ENCODE data around the gene PGAM2.

The PGAM2 gene

GRCh38 chr7:44064791-44065430 lies 456 bp downstream of the PGAM2 start:
- no peak for DNase-seq (ENCODE audit: low read depth)

- DNase-seq (ENCODE audit: low read depth): peak; percentile 28
Observed at GRCh38 chr7:44063894-44064651, 1.3 kb downstream of the PGAM2 start.

GRCh38 chr7:44063547-44063893 lies 1.8 kb downstream of the PGAM2 start:
- no peak for DNase-seq (ENCODE audit: low read depth)

- DNase-seq (ENCODE audit: low read depth): no peak
Observed at GRCh38 chr7:44062903-44063295, 2.5 kb downstream of the PGAM2 start.

- no peak for DNase-seq (ENCODE audit: low read depth)
Observed at GRCh38 chr7:44062180-44062902, 3.0 kb downstream of the PGAM2 start.

GRCh38 chr7:44061645-44062179 lies 3.7 kb downstream of the PGAM2 start:
- no peak for DNase-seq (ENCODE audit: low read depth)

- no peak for DNase-seq (ENCODE audit: low read depth)
Observed at GRCh38 chr7:44060948-44061644, 4.3 kb downstream of the PGAM2 start.

- no peak for DNase-seq (ENCODE audit: low read depth)
Observed at GRCh38 chr7:44060091-44060947, 5.0 kb downstream of the PGAM2 start.

- DNase-seq (ENCODE audit: low read depth): no peak
Observed at GRCh38 chr7:44059219-44060090, 5.9 kb downstream of the PGAM2 start.

GRCh38 chr7:44058759-44059218 lies 6.6 kb downstream of the PGAM2 start:
- no peak for DNase-seq (ENCODE audit: low read depth)

- DNase-seq (ENCODE audit: low read depth): no peak
Observed at GRCh38 chr7:44057849-44058758, 7.3 kb downstream of the PGAM2 start.

- DNase-seq (ENCODE audit: low read depth): no peak
Observed at GRCh38 chr7:44057181-44057848, 8.1 kb downstream of the PGAM2 start.

GRCh38 chr7:44056681-44057080 lies 8.7 kb downstream of the PGAM2 start:
- DNase-seq (ENCODE audit: low read depth): no peak

- no peak for DNase-seq (ENCODE audit: low read depth)
Observed at GRCh38 chr7:44052771-44053365, 12.5 kb downstream of the PGAM2 start.

- DNase-seq (ENCODE audit: low read depth): no peak
Observed at GRCh38 chr7:44051611-44052220, 13.7 kb downstream of the PGAM2 start.

- no peak for DNase-seq (ENCODE audit: low read depth)
Observed at GRCh38 chr7:44050915-44051560, 14.3 kb downstream of the PGAM2 start.

All from ELR (cell line).